ENCODE measurements around the gene SHROOM2.
"Not testable (repeated sequence)": the region's sequence is repeated elsewhere in the genome, so short reads cannot be mapped to it uniquely, and the experiment has no call there.

- not testable (repeated sequence) for TF ChIP-seq CTCF (optimal IDR thresholded peaks at IDR 0.05 in 1 of 3, IDR thresholded peaks at IDR 0.05 in 1 of 3, conservative IDR thresholded peaks at IDR 0.05 in 1 of 3; ENCODE audit: extremely low read depth in 1 of 3, insufficient read depth in 2 of 3, low read length in 3 of 3); EZH2 (IDR thresholded peaks at IDR 0.05; ENCODE audit: low read length)
Measured at GRCh38 chrX:9768321-9768839, 17.8 kb upstream of the SHROOM2 start.

Measured in keratinocyte (primary cell).